GM18508 (cell line): ENCODE data around the gene ITIH2.
"Not testable (repeated sequence)": the region's sequence is repeated elsewhere in the genome, so short reads cannot be mapped to it uniquely, and the experiment has no call there.

Experiments used
- ATAC-seq: cut with Tn5 transposase; IDR thresholded peaks from one replicate; pipeline ENCODE4 v1.9.1; 2021; ENCODE audit warnings: moderate number of reproducible peaks; ENCODE audit not compliant: insufficient read depth, unreplicated experiment

The ITIH2 gene

DNA sequence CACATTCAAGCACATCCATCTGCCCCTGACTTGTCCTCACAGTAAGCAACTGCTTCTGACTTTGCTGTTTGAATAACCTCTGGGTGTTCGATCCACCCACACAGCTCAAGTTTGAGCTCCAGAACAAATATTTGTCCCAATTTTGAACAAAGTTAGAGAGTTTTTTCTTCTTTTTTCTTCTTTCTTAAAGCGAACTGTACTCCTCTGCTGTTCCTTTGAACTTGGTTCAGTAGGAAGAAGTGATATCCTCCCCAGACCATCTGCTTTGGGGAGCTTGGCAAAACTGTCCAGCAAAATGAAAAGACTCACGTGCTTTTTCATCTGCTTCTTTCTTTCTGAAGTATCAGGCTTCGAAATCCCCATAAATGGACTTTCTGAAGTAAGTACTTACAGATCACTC, at the start of gene ITIH2:
Gene ITIH2 (plus strand): TSS at position 177 of the 400 bp plus-strand sequence. CDS start 119 bp downstream, at position 296.
- ATAC-seq = no peak

GRCh38 chr10:7657079-7657478, 46.0 kb upstream of the ITIH2 start:
- ATAC-seq = not testable (repeated sequence)

DNA sequence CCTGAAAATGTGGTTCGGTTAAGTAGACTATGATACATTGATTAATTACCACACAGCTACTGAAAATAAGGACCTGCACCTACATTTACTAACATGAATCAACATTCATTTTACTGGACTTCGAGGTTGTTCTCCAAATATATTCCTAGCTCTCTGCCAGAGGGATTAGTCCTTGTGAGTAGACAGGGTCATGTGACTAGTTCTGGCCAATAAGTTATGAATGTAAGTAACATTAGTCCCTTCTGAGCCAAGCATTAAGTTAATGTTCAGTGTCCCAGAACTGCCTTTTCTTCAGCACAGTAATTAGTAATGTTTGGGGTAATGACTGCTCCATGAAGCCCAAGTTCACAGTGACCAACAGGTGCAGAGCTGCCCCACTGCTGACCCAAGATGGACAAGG, 45.6 kb upstream of the ITIH2 start:
- ATAC-seq = no peak

DNA sequence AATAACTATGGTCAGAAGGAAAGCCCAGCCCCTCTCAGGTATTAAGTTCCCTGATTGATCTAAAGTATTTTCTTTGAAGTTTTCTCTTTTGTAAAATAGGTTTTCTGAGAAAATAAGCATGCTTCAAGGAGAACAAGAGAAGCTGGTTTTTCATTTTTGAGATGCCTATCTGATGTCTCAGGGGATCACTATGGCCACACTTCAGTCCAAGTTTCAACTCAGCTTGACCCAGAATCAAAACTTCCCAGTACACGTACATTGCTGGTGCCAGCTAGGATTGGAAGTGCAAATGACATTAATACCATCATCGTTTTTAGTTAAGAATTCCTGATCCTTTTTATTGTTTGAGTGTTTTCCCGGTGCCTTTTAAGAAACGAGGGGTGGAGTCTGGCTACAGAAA, 43.6 kb upstream of the ITIH2 start:
- ATAC-seq = no peak

DNA sequence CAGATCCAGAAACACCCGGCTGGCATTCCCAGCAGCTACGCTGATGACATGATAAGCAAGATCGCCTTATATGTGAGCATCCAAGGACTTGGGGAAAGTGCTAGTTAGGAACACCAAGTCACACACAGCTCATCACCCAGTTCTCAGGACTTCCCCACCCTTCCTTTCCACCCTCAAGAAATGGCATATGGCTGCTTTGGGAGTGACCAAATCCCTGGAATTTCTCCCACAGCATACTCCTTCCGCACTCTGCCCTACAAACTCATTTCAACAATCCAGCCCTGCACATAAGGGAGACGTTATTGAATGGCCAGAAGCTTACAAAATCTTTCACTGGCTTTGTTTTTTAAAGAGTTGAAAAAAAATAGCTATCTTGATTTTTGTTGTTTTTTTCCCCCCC, 40.6 kb upstream of the ITIH2 start:
- no peak for ATAC-seq

- no peak for ATAC-seq
These were observed 38.4 kb upstream of the ITIH2 start for GRCh38 chr10:7664707-7665106.

- no peak for ATAC-seq
These were observed 37.3 kb upstream of the ITIH2 start for GRCh38 chr10:7665767-7666166.

DNA sequence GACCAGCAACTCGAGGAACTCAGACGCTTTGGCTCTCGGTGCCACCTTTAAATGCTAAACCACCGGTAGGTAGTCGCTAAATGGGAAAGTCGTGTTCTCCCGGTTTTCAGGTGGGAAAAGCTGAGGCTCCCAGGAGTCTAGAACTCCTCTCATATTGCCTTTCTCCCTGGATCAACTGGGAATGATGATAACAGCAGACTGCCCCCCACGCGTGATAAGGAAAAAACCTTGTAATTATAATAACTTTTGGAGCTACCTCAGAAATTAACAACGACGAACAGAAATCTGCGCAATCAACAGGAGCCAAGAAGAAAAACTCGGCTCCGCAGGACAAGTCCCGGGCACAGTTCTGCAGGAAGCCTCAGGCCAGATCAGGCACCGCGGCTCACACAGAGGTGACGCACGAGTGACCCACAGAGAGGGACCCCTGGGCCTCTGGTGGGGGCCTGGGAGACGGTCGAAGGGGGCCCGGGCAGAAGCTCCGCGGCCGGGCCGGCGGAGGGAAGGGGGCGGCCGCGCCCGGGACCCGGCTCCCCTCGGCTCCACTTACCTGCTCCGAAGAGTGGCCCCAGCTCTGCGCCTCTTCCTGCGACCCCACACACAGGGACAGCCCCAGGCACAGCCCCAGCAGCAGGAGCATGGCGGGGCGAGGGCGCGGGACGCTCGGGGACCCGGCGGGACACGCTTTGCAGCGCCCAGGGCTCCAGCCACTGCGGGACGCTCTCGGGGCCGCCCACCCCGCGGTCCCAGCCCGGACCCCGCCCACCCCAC, 36.7 kb upstream of the ITIH2 start, which contains the start of gene ITIH5:
Gene ITIH5 (minus strand): TSS at position 714 of the 771 bp plus-strand sequence. CDS start 74 bp downstream, at position 640.
- no peak for ATAC-seq

DNA sequence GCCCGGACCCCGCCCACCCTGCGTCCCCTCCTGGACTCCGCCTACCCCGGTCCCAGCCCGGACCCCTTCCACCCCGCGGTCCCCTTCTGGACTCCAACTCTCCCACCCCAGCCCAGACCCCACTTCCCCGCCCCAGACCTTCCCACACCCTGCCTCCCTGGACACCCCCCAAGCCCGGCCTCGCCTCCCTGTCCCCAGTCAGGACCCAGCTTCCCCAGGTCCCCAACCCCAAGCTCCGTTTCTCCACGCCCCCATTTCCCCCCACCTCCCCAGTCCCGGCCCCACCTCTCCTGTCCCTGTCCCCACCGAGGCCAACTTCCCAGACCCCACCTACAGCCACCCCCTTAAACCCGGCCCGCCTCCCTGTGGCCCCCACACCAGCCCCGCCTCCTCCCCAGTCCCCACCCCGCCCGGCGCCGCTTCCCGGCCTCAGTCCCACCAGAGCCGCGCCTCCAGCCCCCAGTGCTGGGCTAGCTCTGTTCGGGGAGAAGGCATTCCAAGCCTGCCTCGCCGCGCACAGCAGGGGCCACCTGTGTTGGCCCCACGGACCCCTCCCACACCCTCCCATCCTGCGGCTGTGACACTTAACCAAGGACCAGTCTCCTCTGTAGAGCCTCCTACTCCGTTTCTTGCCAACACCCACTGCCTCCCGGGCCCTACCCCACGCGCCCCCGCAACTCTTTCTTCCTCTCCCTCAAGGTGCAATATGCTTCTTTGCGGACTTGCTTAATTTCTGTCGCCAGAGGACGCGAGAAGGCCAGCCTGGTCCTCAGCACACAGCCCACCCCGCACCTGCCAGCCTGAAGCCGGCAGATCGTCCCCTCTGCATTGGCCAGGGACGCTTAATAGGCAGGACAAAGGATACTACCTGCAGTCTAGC, 35.6 kb upstream of the ITIH2 start:
- ATAC-seq = no peak

- no peak for ATAC-seq
These were observed 33.0 kb upstream of the ITIH2 start for GRCh38 chr10:7670157-7670556.

- ATAC-seq = no peak
These were observed 30.6 kb upstream of the ITIH2 start for GRCh38 chr10:7672341-7673134.

DNA sequence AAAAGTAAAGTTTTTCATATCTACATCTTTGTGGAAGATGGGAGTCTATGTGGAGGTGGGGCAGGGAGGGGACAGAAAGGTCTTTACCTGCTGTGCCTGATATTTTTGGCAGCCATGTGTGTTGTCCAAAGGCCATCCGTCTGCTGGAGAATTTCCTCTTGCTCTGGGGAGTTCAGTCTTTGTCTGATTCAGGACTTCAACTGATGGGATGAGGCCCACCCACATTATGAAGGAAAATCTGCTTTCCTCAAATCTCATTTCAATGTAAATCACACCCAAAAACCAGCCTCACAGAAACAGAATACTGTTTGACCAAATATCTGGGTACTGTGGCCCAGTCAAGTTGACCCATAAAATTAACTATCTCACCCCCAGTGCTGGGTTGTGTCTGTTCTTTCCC, 23.9 kb upstream of the ITIH2 start:
- ATAC-seq = no peak

GRCh38 chr10:7680078-7680477, 23.0 kb upstream of the ITIH2 start:
- not testable (repeated sequence) for ATAC-seq

DNA sequence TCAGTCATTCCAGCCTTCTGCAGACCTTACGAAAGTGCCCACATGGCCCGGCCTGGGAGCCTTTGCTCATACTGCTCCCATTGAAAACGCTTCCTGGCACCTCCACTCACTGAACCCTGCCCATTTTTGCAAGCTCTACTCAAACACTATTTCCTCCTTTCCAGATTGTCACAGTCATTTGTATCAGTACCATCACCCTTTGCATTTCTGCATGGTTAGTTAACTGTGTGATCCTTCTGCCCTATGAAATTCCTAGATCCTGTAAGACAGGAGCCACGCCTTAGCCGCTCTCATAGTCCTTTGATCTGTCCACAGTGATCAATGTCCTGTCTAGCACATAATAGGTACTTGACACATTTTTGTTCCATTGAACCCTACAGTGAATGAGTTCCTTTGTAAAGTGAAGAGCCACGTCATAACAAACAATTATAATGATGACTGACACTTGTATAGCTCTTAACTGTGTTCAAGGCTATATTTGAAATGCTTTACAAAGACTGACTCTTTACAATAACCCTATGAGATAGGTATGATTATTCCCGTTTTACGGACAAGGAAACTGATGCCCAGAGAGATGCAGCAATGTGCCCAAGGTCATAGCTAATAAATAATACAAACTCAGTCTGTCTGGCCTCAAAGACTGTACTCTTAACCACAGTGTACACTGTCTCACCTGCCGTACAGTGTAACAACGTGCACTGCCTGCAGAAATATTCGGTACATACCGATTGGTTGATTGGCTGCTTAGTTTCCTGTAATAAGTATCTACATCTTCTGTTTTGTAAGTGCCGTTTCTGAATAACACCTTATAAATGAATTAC, 16.6 kb upstream of the ITIH2 start:
- no peak for ATAC-seq

GRCh38 chr10:7687228-7687907, 15.7 kb upstream of the ITIH2 start:
- peak; percentile 89 for ATAC-seq

- ATAC-seq = no peak
These were observed 13.5 kb upstream of the ITIH2 start for GRCh38 chr10:7689591-7689990.

GRCh38 chr10:7690885-7691597, 12.1 kb upstream of the ITIH2 start:
- not testable (repeated sequence) for ATAC-seq

DNA sequence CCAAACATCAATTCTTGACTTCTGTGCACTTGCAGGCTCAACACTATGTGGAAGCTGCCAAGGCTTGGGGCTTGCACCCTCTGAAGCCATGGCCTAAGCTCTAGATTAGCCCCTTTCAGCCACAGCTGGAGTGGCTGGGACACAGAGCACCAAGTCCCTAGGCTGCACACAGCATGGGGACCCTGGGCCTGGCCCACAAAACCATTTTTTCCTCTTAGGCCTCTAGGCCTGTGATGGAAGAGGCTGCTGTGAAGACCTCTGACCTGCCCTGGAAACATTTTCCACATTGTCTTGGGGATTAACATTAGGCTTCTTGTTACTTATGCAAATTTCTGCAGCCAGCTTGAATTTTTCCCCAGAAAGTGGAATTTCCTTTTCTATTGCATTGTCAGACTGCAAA, 10.7 kb upstream of the ITIH2 start:
- ATAC-seq = not testable (repeated sequence)
